T47D (cell line): ENCODE results near the gene POLR2J2.
"Not testable (repeated sequence)": the region's sequence is repeated elsewhere in the genome, so short reads cannot be mapped to it uniquely, and the experiment has no call there.

Experiments used
- DNase-seq, 2 experiments: peaks; one replicate each; pipeline versions ENCODE4 v3.0.0 to v3.0.0-alpha.2; 2011 to 2012; ENCODE audit warnings: low read depth in 1 of 2, low spot score in 1 of 2
- in situ Hi-C: cut with HindIII; loops from 2 replicates; pipeline ENCODE4 v1.10.0; 2016; ENCODE audit warnings: low sequenced_read_pairs, low pct_unique_long_range_greater_than_20kb

Gene POLR2J2

GRCh38 chr7:102616507-102617125, 54.8 kb downstream of the POLR2J2 start, which contains the start of gene RASA4:
Gene RASA4, minus strand, starts transcription at chr7:102616756. Its CDS starts 67 bp downstream, at chr7:102616689.
- DNase-seq, in situ Hi-C loops: not testable (repeated sequence)
